ENCODE measurements around the gene VASH1.

VASH1 gene

DNA sequence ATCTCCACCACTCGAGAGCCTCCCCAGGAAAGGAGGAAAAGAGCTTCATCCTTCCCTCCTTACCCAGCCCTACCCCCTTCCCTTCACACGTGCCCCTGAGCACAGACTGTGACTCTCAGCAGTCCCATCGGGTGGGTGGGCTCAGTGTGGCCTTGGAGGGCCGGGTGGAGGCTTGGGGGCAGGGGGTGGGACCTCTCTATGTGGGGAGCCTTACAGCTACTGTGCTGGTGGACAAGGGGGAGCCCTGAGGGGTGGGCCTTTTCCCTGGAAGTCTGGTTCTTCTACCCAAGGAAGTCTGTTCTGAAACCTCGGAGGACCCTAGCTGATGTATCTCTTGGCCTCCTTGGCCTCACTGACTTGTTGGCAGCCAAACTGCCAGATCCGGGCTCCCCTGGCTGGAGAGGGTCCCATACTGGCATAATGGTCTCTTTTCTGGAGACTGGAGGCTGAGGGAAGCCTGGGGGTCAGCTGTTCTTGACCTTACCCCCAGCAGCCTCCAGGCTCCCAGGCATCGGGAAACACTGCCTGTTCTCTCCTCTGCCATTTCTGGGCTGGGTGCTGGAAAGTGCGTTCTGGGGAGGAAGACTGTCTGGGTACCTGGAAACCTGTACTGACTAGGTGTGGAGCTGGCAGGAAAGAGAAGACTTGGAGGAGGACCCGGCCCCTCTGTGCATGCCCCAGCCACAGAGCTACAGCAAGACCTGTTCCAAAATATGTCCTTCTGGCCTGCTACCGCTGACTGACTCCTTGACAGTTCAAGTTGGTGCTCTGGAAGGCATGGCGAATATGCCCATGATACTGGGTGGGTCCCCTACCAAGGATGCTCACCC is 7.6 kb downstream of the VASH1 start:
- H3K36me3 ChIP-seq (replicated peaks in 1 of 2; ENCODE audit: control insufficient read depth in 2 of 2, insufficient read depth in 2 of 2, low read length in 2 of 2): peaks cover 7 to 41% of the 10 kb centered on the region in 2 donors
- H2BK12ac ChIP-seq (ENCODE audit: low read length): no peak overlapping the region
- H2AFZ ChIP-seq (ENCODE audit: low read length): no peak overlapping the region
- no peak overlapping the region for H2BK5ac ChIP-seq (ENCODE audit: low read length)
- no peak overlapping the region for H4K91ac ChIP-seq (ENCODE audit: low read depth, low read length, poor library complexity)
- no peaks in the 10 kb centered on the region for H3K27me3 ChIP-seq (ENCODE audit: control insufficient read depth in 3 of 3, insufficient read depth in 3 of 3, low read depth in 1 of 3, low read length in 3 of 3)
- H3K14ac ChIP-seq (ENCODE audit: low read length): no peak overlapping the region
- no peaks in the 10 kb centered on the region for H3K9me3 ChIP-seq (replicated peaks in 1 of 2; ENCODE audit: control insufficient read depth in 2 of 2, insufficient read depth in 1 of 2, low read depth in 1 of 2, low read length in 2 of 2)
- H4K8ac ChIP-seq (ENCODE audit: low read depth, low read length): no peak overlapping the region
- H3K18ac ChIP-seq (ENCODE audit: low read length): peak overlapping the region; percentile 27
- no peak for DNase-seq (ENCODE audit: low spot score)
- H3K4ac ChIP-seq (ENCODE audit: low read length): no peak overlapping the region
- no peak overlapping the region for H3K4me2 ChIP-seq (ENCODE audit: insufficient read depth, low read length, poor library complexity, severe bottlenecking)
- peak overlapping the region; percentile 30 for H3K9ac ChIP-seq (ENCODE audit: low read depth, low read length, poor library complexity)
- no CpG with 5 or more reads among the region's 11 CpGs for WGBS, 2 donors (ENCODE audit: extremely low coverage in 2 of 2, insufficient read length in 2 of 2, insufficient replicate concordance in 1 of 2)
- no peak overlapping the region for H3K23ac ChIP-seq (ENCODE audit: low read depth, low read length, poor library complexity)
- H2AK5ac ChIP-seq (ENCODE audit: low read depth, low read length): no peak overlapping the region
- peaks cover 16 to 18% of the 10 kb centered on the region in 2 donors for H3K4me1 ChIP-seq (ENCODE audit: control insufficient read depth in 2 of 2, insufficient read depth in 1 of 2, low read depth in 1 of 2, low read length in 2 of 2)
- H3K4me3 ChIP-seq (ENCODE audit: low read length in 2 of 2): no peak overlapping the region
- peak overlapping the region; percentile 67 for H2BK120ac ChIP-seq (ENCODE audit: low read depth, low read length)
- no peak overlapping the region for H2BK15ac ChIP-seq (ENCODE audit: low read length)
- H3K79me1 ChIP-seq (ENCODE audit: low read depth, low read length): no peaks in the 10 kb centered on the region
- H3K27ac ChIP-seq (replicated peaks; ENCODE audit: low read length): no peak overlapping the region

DNA sequence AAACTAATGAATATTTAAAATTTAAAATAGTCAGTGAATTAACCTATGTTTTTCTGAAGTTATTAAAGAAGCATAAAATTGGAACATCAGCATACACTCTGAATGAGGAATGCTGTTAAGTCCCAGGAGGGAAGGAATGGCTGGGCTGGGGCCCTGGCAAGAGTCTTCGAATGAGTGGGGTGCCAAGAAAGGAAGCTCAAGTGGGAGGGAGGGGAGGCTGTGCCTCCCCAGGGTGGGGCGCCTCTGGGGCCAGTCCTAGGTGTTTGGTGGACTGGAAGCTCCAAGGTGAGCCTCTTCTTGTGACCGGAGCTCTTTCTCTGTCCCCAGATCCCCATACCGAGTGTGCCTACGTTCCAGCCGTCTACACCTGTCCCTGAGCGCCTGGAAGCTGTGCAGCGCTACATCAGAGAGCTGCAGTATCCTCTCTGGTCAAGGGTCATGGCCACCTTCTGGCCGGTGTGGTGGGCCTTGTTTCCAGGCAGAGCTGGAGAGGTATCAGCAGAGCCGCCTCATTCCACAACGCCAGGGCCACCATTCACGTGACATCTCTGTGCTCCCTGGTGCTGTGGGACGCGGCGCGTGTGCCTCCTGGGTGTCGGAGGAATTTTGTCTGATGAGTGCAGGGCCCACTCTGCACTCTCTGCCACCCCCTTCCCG is 8.5 kb downstream of the VASH1 start:
- H3K4me1 ChIP-seq (ENCODE audit: control insufficient read depth in 2 of 2, insufficient read depth in 1 of 2, low read depth in 1 of 2, low read length in 2 of 2): peaks cover 16 to 19% of the 10 kb centered on the region in 2 donors
- H2AK5ac ChIP-seq (ENCODE audit: low read depth, low read length): no peak overlapping the region

DNA sequence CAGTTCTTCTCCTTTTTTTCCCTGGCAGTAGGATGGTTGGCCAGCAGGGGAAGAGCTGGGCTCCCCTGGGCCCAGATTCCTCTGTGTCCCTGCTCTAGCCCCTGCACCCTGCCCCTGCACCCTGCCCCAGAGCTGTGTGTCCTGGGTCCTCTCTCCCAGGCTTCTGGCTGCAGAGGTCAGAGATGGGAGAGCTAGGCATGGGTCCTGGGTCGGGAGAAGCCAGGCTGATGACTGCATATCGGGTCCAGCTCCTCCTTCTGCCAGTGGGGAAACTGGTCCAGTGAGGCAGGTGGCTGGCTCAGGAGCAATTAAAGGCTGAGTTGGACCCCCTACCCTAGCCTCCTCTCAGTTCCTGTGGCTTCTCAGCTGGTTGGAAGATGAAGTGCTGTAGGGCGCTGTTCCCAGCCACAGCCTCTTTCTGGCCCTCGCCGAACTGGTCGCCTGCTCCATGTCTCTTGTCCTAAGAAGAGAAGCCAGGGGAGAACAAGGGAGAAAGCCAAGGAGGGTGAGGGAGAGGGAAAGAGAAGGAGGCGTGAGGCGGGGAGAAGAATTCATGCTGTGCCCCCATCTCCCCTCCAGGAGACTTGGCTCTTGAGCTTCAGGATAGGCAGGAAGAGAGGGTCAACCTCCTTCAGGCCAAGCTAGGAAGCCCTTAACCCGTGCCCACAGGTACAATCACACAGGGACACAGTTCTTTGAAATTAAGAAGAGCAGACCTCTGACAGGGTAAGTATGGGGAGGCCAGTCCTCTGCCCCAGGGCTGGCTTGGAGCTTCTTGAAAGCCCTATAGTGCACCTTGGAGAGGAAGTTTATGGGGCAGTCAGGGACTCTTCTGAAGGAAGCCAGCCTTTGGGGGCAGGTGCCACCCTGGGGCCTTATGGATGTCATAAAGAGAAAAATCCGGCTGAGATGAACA is 9.5 kb downstream of the VASH1 start:
- Histone ChIP-seq H4K8ac (ENCODE audit: low read depth, low read length) (no peak overlapping the region), H2AFZ (ENCODE audit: low read length) (no peak overlapping the region), H3K18ac (ENCODE audit: low read length) (no peak overlapping the region), H3K27ac (replicated peaks; ENCODE audit: low read length) (no peak overlapping the region), H3K4me3 (ENCODE audit: low read length in 2 of 2) (no peak overlapping the region), H3K27me3 (ENCODE audit: control insufficient read depth in 3 of 3, insufficient read depth in 3 of 3, low read depth in 1 of 3, low read length in 3 of 3) (no peaks in the 10 kb centered on the region), H3K4me2 (ENCODE audit: insufficient read depth, low read length, poor library complexity, severe bottlenecking) (no peak overlapping the region), H3K4ac (ENCODE audit: low read length) (no peak overlapping the region), H2BK12ac (ENCODE audit: low read length) (no peak overlapping the region), H3K79me1 (ENCODE audit: low read depth, low read length) (no peaks in the 10 kb centered on the region), H2AK5ac (ENCODE audit: low read depth, low read length) (no peak overlapping the region), H3K36me3 (replicated peaks in 1 of 2; ENCODE audit: control insufficient read depth in 2 of 2, insufficient read depth in 2 of 2, low read length in 2 of 2) (peaks cover 9 to 48% of the 10 kb centered on the region in 2 donors), H3K4me1 (ENCODE audit: control insufficient read depth in 2 of 2, insufficient read depth in 1 of 2, low read depth in 1 of 2, low read length in 2 of 2) (peaks cover 16 to 19% of the 10 kb centered on the region in 2 donors), H4K91ac (ENCODE audit: low read depth, low read length, poor library complexity) (no peak overlapping the region), H3K14ac (ENCODE audit: low read length) (peak overlapping the region; percentile 14), H3K9ac (ENCODE audit: low read depth, low read length, poor library complexity) (no peak overlapping the region), H2BK120ac (ENCODE audit: low read depth, low read length) (no peak overlapping the region), H3K23ac (ENCODE audit: low read depth, low read length, poor library complexity) (no peak overlapping the region), H2BK15ac (ENCODE audit: low read length) (no peak overlapping the region), H2BK5ac (ENCODE audit: low read length) (peak overlapping the region; percentile 62), H3K9me3 (replicated peaks in 1 of 2; ENCODE audit: control insufficient read depth in 2 of 2, insufficient read depth in 1 of 2, low read depth in 1 of 2, low read length in 2 of 2) (no peaks in the 10 kb centered on the region)
- no peak for DNase-seq (ENCODE audit: low spot score)
- no CpG with 5 or more reads among the region's 10 CpGs for WGBS, 2 donors (ENCODE audit: extremely low coverage in 2 of 2, insufficient read length in 2 of 2, insufficient replicate concordance in 1 of 2)

More for the DNA sequence above, 8.5 kb downstream of the VASH1 start:
- H3K27me3 ChIP-seq (ENCODE audit: control insufficient read depth in 3 of 3, insufficient read depth in 3 of 3, low read depth in 1 of 3, low read length in 3 of 3): no peaks in the 10 kb centered on the region
- peaks cover 10 to 45% of the 10 kb centered on the region in 2 donors for H3K36me3 ChIP-seq (replicated peaks in 1 of 2; ENCODE audit: control insufficient read depth in 2 of 2, insufficient read depth in 2 of 2, low read length in 2 of 2)
- no peak for DNase-seq (ENCODE audit: low spot score)
- H2BK5ac ChIP-seq (ENCODE audit: low read length): no peak overlapping the region
- H3K9ac ChIP-seq (ENCODE audit: low read depth, low read length, poor library complexity): peak overlapping the region; percentile 63
- peak overlapping the region; percentile 49 for H3K14ac ChIP-seq (ENCODE audit: low read length)
- WGBS, 2 donors (ENCODE audit: extremely low coverage in 2 of 2, insufficient read length in 2 of 2, insufficient replicate concordance in 1 of 2): no CpG with 5 or more reads among the region's 18 CpGs
- no peaks in the 10 kb centered on the region for H3K79me1 ChIP-seq (ENCODE audit: low read depth, low read length)
- H3K4me3 ChIP-seq (ENCODE audit: low read length in 2 of 2): no peak overlapping the region
- no peak overlapping the region for H2BK12ac ChIP-seq (ENCODE audit: low read length)
- H2BK120ac ChIP-seq (ENCODE audit: low read depth, low read length): no peak overlapping the region
- no peak overlapping the region for H3K4ac ChIP-seq (ENCODE audit: low read length)
- no peaks in the 10 kb centered on the region for H3K9me3 ChIP-seq (replicated peaks in 1 of 2; ENCODE audit: control insufficient read depth in 2 of 2, insufficient read depth in 1 of 2, low read depth in 1 of 2, low read length in 2 of 2)
- H3K18ac ChIP-seq (ENCODE audit: low read length): no peak overlapping the region
- H4K91ac ChIP-seq (ENCODE audit: low read depth, low read length, poor library complexity): no peak overlapping the region
- no peak overlapping the region for H2BK15ac ChIP-seq (ENCODE audit: low read length)
- no peak overlapping the region for H4K8ac ChIP-seq (ENCODE audit: low read depth, low read length)
- no peak overlapping the region for H3K23ac ChIP-seq (ENCODE audit: low read depth, low read length, poor library complexity)
- no peak overlapping the region for H2AFZ ChIP-seq (ENCODE audit: low read length)
- H3K4me2 ChIP-seq (ENCODE audit: insufficient read depth, low read length, poor library complexity, severe bottlenecking): no peak overlapping the region
- H3K27ac ChIP-seq (replicated peaks; ENCODE audit: low read length): no peak overlapping the region
